H1 (cell line): ENCODE data around the gene TSKU. TPM values are rescaled to one million over a fixed set of nuclear protein-coding genes. Genes with fewer than 3 reads are reported as not detected.
A peak's percentile ranks its signal among the peaks of the same experiment; 100 is the strongest.

Experiments used
- CTCF ChIA-PET: fragments of 300-600 bp; sonication (Branson Sonifier 250); formaldehyde crosslinking; loops from one replicate; lab custom pipeline; 2021; ENCODE audit not compliant: partially characterized antibody; lab: Charles Lee
- POLR2A ChIA-PET: fragments of 300-600 bp; sonication (Branson Sonifier 250); formaldehyde crosslinking; loops from one replicate; lab custom pipeline; 2021; ENCODE audit warnings: inconsistent platforms; ENCODE audit not compliant: partially characterized antibody; lab: Charles Lee
- DNase-seq, 2 experiments: peaks; one replicate each; pipeline versions ENCODE4 v3.0.0 to v3.0.0-alpha.2; 2010 to 2022; ENCODE audit warnings: low spot score in 2 of 2, low read depth in 1 of 2, mixed read lengths in 1 of 2
- FAIRE-seq: peaks from 2 replicates; lab custom pipeline; 2011; peaks lifted over from hg19 to GRCh38; lab: Jason Lieb, UNC
- H2AFZ ChIP-seq: 2 replicates; pipeline ENCODE4 v1.8.1; 2012; ENCODE audit warnings: low read length, inconsistent platforms
- H2AK5ac ChIP-seq: 2 replicates; pipeline ENCODE4 v1.6.1; 2013; ENCODE audit warnings: low read depth, low read length
- H2BK120ac ChIP-seq: replicated peaks from 2 replicates; pipeline ENCODE3; 2013; ENCODE audit warnings: low read depth, low read length, inconsistent platforms
- H2BK12ac ChIP-seq: 2 replicates; pipeline ENCODE4 v1.6.1; 2013; ENCODE audit warnings: low read depth, low read length
- H2BK15ac ChIP-seq: 2 replicates; pipeline ENCODE4 v1.6.1; 2013; ENCODE audit warnings: low read length
- H2BK20ac ChIP-seq: 2 replicates; pipeline ENCODE4 v1.6.1; 2013; ENCODE audit warnings: low read length
- H2BK5ac ChIP-seq: 2 replicates; pipeline ENCODE4 v1.6.1; 2013; ENCODE audit warnings: low read depth, low read length
- H3K14ac ChIP-seq: 2 replicates; pipeline ENCODE4 v1.6.1; 2013; ENCODE audit warnings: inconsistent platforms; ENCODE audit not compliant: insufficient read length
- H3K18ac ChIP-seq: 2 replicates; pipeline ENCODE4 v1.6.1; 2013; ENCODE audit warnings: low read length; ENCODE audit errors: extremely low read depth
- H3K23ac ChIP-seq: 2 replicates; pipeline ENCODE4 v1.6.1; 2013; ENCODE audit warnings: inconsistent platforms; ENCODE audit not compliant: insufficient read length
- H3K23me2 ChIP-seq: 2 replicates; pipeline ENCODE4 v1.6.1; 2013; ENCODE audit warnings: low read depth, low read length
- H3K27ac ChIP-seq: 2 replicates; pipeline ENCODE4 v1.6.1; 2011; ENCODE audit warnings: low read depth, low read length, inconsistent platforms
- H3K27me3 ChIP-seq, 4 experiments: replicated peaks in 1 of 4; 1 replicate in 1 of 4; 2 replicates in 3 of 4; pipeline versions ENCODE4 v1.6.1 to v1.8.1; 2011 to 2013; ENCODE audit warnings: low read length in 3 of 4, mild to moderate bottlenecking in 3 of 4, inconsistent platforms in 2 of 4, mixed read lengths in 2 of 4, moderate library complexity in 1 of 4; ENCODE audit not compliant: control insufficient read depth in 3 of 4, insufficient read depth in 3 of 4; ENCODE audit errors: extremely low read depth in 1 of 4
- H3K36me3 ChIP-seq, 4 experiments: 2 replicates each; pipeline versions ENCODE4 v1.6.1 to v1.8.1; 2011 to 2013; ENCODE audit warnings: mild to moderate bottlenecking in 4 of 4, low read length in 3 of 4, moderate library complexity in 2 of 4, control low read depth in 1 of 4, inconsistent platforms in 1 of 4; ENCODE audit not compliant: insufficient read depth in 4 of 4, control insufficient read depth in 2 of 4
- H3K4ac ChIP-seq: replicated peaks from 2 replicates; pipeline ENCODE3; 2013; ENCODE audit warnings: low read length, low read depth, mixed read lengths, inconsistent platforms; ENCODE audit not compliant: insufficient read length
- H3K4me1 ChIP-seq, 4 experiments: replicated peaks in 1 of 4; 1 replicate in 1 of 4; 2 replicates in 3 of 4; pipeline versions ENCODE4 v1.6.1 to v1.8.1; 2011 to 2013; ENCODE audit warnings: low read length in 3 of 4, inconsistent platforms in 2 of 4, mixed read lengths in 1 of 4; ENCODE audit not compliant: insufficient read depth in 4 of 4, control insufficient read depth in 3 of 4
- H3K4me2 ChIP-seq, 2 experiments: 2 replicates each; pipeline versions ENCODE4 v1.6.1 to v1.8.1; 2011 to 2013; ENCODE audit warnings: low read depth in 2 of 2, low read length in 2 of 2, control low read depth in 1 of 2, inconsistent platforms in 1 of 2, mild to moderate bottlenecking in 1 of 2; ENCODE audit not compliant: insufficient read depth in 1 of 2
- H3K4me3 ChIP-seq, 4 experiments: fragments of 200-600, 300-600 bp in 1 of 4; sonication (generic), shearing (Covaris generic), sonication (Bioruptor Twin) in 1 of 4; 2 replicates each; pipeline versions ENCODE4 v1.5.1 to v1.8.1; 2011 to 2016; ENCODE audit warnings: low read length in 4 of 4, low read depth in 3 of 4, control low read depth in 2 of 4, inconsistent platforms in 2 of 4, mild to moderate bottlenecking in 2 of 4, mixed read lengths in 1 of 4, moderate library complexity in 1 of 4; ENCODE audit not compliant: insufficient read depth in 2 of 4; ENCODE audit errors: extremely low read depth in 1 of 4
- H3K56ac ChIP-seq: replicated peaks from 2 replicates; pipeline ENCODE3; 2013; ENCODE audit warnings: low read depth, mild to moderate bottlenecking, mixed read lengths, low read length, inconsistent platforms; ENCODE audit not compliant: insufficient read length
- H3K79me1 ChIP-seq: 2 replicates; pipeline ENCODE4 v1.6.1; 2013; ENCODE audit warnings: low read depth, low read length, control low read depth
- H3K79me2 ChIP-seq, 2 experiments: 2 replicates each; pipeline versions ENCODE4 v1.6.1 to v1.8.1; 2012 to 2013; ENCODE audit warnings: low read length in 2 of 2, mild to moderate bottlenecking in 2 of 2, inconsistent platforms in 1 of 2; ENCODE audit not compliant: insufficient read depth in 2 of 2, control insufficient read depth in 1 of 2
- H3K9ac ChIP-seq, 4 experiments: replicated peaks in 1 of 4; 1 replicate in 1 of 4; 2 replicates in 3 of 4; pipeline versions ENCODE4 v1.6.1 to v1.8.1; 2011 to 2013; ENCODE audit warnings: low read depth in 3 of 4, low read length in 3 of 4, control low read depth in 2 of 4, mild to moderate bottlenecking in 2 of 4, moderate library complexity in 2 of 4, inconsistent platforms in 1 of 4; ENCODE audit errors: extremely low read depth in 1 of 4
- H3K9me3 ChIP-seq, 2 experiments: 2 replicates each; pipeline versions ENCODE4 v1.6.1 to v1.8.1; 2012 to 2013; ENCODE audit warnings: mild to moderate bottlenecking in 2 of 2, moderate library complexity in 2 of 2, control low read depth in 1 of 2, inconsistent platforms in 1 of 2, low read depth in 1 of 2, low read length in 1 of 2, mixed read lengths in 1 of 2; ENCODE audit not compliant: insufficient read depth in 2 of 2
- H4K20me1 ChIP-seq, 2 experiments: replicated peaks in 1 of 2; 2 replicates each; pipeline versions ENCODE3 to v1.8.1; 2011 to 2013; ENCODE audit warnings: inconsistent platforms in 2 of 2, low read length in 2 of 2, mild to moderate bottlenecking in 1 of 2; ENCODE audit not compliant: insufficient read depth in 2 of 2, control insufficient read depth in 1 of 2
- H4K5ac ChIP-seq: 2 replicates; pipeline ENCODE4 v1.6.1; 2013; ENCODE audit warnings: low read length, low read depth, mixed read lengths, inconsistent platforms; ENCODE audit not compliant: insufficient read length
- H4K8ac ChIP-seq: 2 replicates; pipeline ENCODE4 v1.8.0; 2013; ENCODE audit warnings: mild to moderate bottlenecking, moderate library complexity, low read length, inconsistent platforms; ENCODE audit not compliant: insufficient read depth; ENCODE audit errors: extremely low read depth
- H4K91ac ChIP-seq: replicated peaks from 2 replicates; pipeline ENCODE3; 2013; ENCODE audit warnings: low read length, mixed read lengths, inconsistent platforms; ENCODE audit not compliant: insufficient read length
- ATF2 ChIP-seq: IDR thresholded peaks from 2 replicates; pipeline ENCODE4 v1.6.1; 2012; ENCODE audit warnings: low read length, inconsistent platforms
- CBX5 ChIP-seq: fragments of 300-800, 300-1000 bp; sonication (generic); IDR thresholded peaks from 2 replicates; pipeline ENCODE4 v1.7.1; 2016; ENCODE audit warnings: antibody characterized with exemption, low read length, low read depth
- FOSL1 ChIP-seq: IDR thresholded peaks from 2 replicates; pipeline ENCODE4 v1.6.1; 2011; ENCODE audit warnings: mild to moderate bottlenecking, low read depth, low read length, moderate library complexity; ENCODE audit not compliant: insufficient read depth
- GTF2F1 ChIP-seq: IDR thresholded peaks from 2 replicates; pipeline ENCODE4 v1.6.1; 2012; ENCODE audit warnings: low read depth, low read length, improper control_type of control experiment, borderline replicate concordance
- RNF2 ChIP-seq: fragments of 200-900, 300-1000 bp; sonication (generic); IDR thresholded peaks from 2 replicates; pipeline ENCODE4 v1.7.1; 2016; ENCODE audit warnings: borderline replicate concordance, low read depth, mild to moderate bottlenecking, antibody characterized with exemption, low read length; ENCODE audit not compliant: poor library complexity, severe bottlenecking; ENCODE audit errors: missing control alignments
- WGBS, 2 experiments: shearing (Covaris generic) in 1 of 2; methylation state at CpG; one replicate each; pipeline versions ENCODE4 v1.1.6 to v1.1.7; 2013 to 2015; ENCODE audit warnings: low lambda C conversion rate in 2 of 2, mixed read lengths in 2 of 2, inconsistent platforms in 1 of 2, low coverage in 1 of 2, missing lambda C conversion rate in 1 of 2; ENCODE audit not compliant: insufficient replicate concordance in 2 of 2, insufficient coverage in 1 of 2, insufficient read length in 1 of 2; ENCODE audit errors: extremely low coverage in 1 of 2, missing lambda C conversion rate in 1 of 2; 5-methylcytosine and 5-hydroxymethylcytosine counted together
- polyA plus RNA-seq, 7 experiments: library from polyadenylated mRNA; depleted of rRNA in 3 of 7; stranded (reverse) in 5 of 7; unstranded in 2 of 7; fragments of >200 nt in 5 of 7; fragments of 200-250 nt in 2 of 7; gene quantifications; 1 replicate in 5 of 7; 2 replicates in 1 of 7; 4 replicates in 1 of 7; pipeline versions ENCODE4 v1.2.1 to v1.2.3, GENCODE V29; 2011 to 2013; ENCODE audit warnings: missing spikeins in 2 of 7, mixed read lengths in 2 of 7
- total RNA-seq: library from RNA; stranded (reverse); fragmentation: NEBNext Ultra II Directional; extraction: Animal tissue kit (Norgen Biotek cat#: 25700); gene quantifications from 2 replicates; pipeline ENCODE4 v1.2.1, GENCODE V29; 2021

The TSKU gene
- total and polyA plus RNA-seq, 2 of the 8 experiments (the other 6 are each of a cell fraction or from before 2014, with no cell fraction given) = 22.8 to 28.4 TPM

- Histone ChIP-seq H3K36me3 (no peaks in the 10 kb centered on the region), H3K27ac (no peak overlapping the region), H3K9ac (no peak overlapping the region), H4K20me1 (no peaks in the 10 kb centered on the region), H2AFZ (no peak overlapping the region), H2BK12ac (peak overlapping the region; percentile 18; the same call in 1 of the 2 replicates), H4K5ac (no peak overlapping the region), H3K4ac (no peak overlapping the region), H2BK20ac (peak overlapping the region; percentile 24; the same call in 1 of the 2 replicates), H3K23me2 (no peaks in the 10 kb centered on the region), H2BK120ac (no peak overlapping the region), H3K14ac (no peak overlapping the region), H4K8ac (no peak overlapping the region), H2BK5ac (no peak overlapping the region), H4K91ac (no peak overlapping the region), H3K9me3 (no peaks in the 10 kb centered on the region), H3K79me2 (no peaks in the 10 kb centered on the region), H3K56ac (no peak overlapping the region), H3K79me1 (no peaks in the 10 kb centered on the region), H3K23ac (no peak overlapping the region), H3K18ac (no peak overlapping the region), H3K4me1 (peaks cover 0 to 20% (median 13%) of the 10 kb centered on the region in 4 experiments; a peak in 6 of 7 replicates), H3K27me3 (no peaks in the 10 kb centered on the region; a peak in 1 of 7 replicates), H3K4me3 (no peak overlapping the region), H2BK15ac (no peak overlapping the region), H3K4me2 (no peak overlapping the region), H2AK5ac (no peak overlapping the region)
- TF ChIP-seq GTF2F1 (no peak), ATF2 (no peak), RNF2 (no peak), CBX5 (no peak), FOSL1 (no peak)
- POLR2A ChIA-PET = interaction anchor here (1.2 kb wide), 1 partner anchor 17 kb away, joined by 5 read pairs; the partner anchor contains the start of gene TSKU
- 93% methylated on average over 5 of the region's 5 CpGs; no CpG with 5 or more reads in 1 of the 2 experiments for WGBS, 2 experiments
- CTCF ChIA-PET = interaction anchor here (1.0 to 1.2 kb wide), 2 partner anchors 10 to 32 kb away, joined by 3 read pairs; no protein-coding TSS in a partner anchor
- DNase-seq (no peak), FAIRE-seq (no peak)
Observed at GRCh38 chr11:76765863-76766350, 17.2 kb upstream of the TSKU start.
